ENCODE data around the gene RYR2. TPM values are rescaled to one million over a fixed set of nuclear protein-coding genes. Genes with fewer than 3 reads are reported as not detected.
"Not testable (repeated sequence)": the region's sequence is repeated elsewhere in the genome, so short reads cannot be mapped to it uniquely, and the experiment has no call there.

Gene RYR2
- total RNA-seq, 1 donor from 2014 or later = 0.16 TPM

- DNase-seq (ENCODE audit: low read depth) = no peak
Measured at GRCh38 chr1:237838320-237838719, 796.3 kb downstream of the RYR2 start.

GRCh38 chr1:237838904-237839534 is 797.0 kb downstream of the RYR2 start:
- no peak for DNase-seq (ENCODE audit: low read depth)

- no peak for DNase-seq (ENCODE audit: low read depth)
Measured at GRCh38 chr1:237841485-237841884, 799.5 kb downstream of the RYR2 start.

GRCh38 chr1:237843516-237843915 is 801.5 kb downstream of the RYR2 start:
- not testable (repeated sequence) for DNase-seq (ENCODE audit: low read depth)

GRCh38 chr1:237851210-237851845 is 809.3 kb downstream of the RYR2 start:
- DNase-seq (ENCODE audit: low read depth) = peak; percentile 43

DNA sequence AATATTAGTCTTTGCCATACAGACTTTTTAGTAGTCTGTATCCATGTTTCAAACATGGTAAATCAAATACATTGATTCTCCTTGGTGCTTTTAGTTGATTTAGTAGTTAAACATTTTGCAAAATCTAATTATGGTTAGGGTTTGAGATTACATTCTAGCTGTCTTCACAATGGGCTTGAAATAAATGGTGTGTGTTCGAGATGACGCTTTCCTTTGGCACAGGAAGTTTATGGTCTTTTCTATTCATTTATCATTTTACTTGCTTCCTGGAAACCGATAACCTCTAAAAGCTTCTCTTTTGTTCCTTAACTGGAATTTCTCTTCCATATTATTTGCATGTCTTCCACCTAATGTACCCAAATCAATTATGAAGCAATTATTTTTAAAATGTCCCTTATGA is 810.4 kb downstream of the RYR2 start:
- no peak for DNase-seq (ENCODE audit: low read depth)

DNA sequence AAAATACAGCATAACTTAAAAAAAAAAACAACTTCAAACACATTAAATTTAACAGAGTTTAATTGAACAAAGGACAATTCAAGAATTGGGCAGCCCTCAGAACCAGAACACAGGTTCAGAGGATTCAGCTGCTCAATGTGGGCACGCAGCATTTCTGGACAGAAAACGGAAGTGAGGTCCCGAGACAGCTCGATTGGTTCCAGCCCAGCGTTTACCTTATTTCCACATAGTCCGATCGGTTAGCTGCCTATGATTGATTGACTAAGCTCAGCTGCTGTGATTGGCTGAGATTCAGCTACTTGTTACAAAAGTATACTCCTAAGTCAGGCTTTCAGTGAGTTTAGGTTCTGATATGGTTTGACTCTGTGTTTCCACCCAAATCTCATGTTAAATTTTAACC is 815.5 kb downstream of the RYR2 start:
- no peak for DNase-seq (ENCODE audit: low read depth)

GRCh38 chr1:237858992-237859391 is 817.0 kb downstream of the RYR2 start:
- no peak for DNase-seq (ENCODE audit: low read depth)

DNA sequence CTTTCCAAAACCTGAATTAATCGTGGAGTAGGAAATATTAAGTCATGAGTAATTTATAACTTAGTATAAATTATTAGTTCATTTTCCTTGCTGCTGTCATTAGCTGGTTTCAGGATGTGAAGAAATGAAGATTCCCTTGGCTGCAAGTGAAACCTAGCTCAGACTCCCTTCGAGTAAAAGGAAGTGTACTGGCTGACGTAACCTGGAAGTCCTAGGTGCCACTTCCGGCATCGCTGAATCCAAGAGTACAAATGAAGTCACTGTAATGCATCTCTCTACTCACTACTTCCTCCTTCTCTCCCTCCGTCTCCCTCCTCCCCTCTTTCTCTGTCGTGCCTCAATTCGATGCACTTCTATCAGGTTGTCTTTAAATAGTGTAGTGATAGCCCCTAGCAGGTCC is 820.0 kb downstream of the RYR2 start:
- DNase-seq (ENCODE audit: low read depth) = no peak

- no peak for DNase-seq (ENCODE audit: low read depth)
Measured at GRCh38 chr1:237863234-237863633, 821.2 kb downstream of the RYR2 start.

GRCh38 chr1:237864338-237865244 is 822.6 kb downstream of the RYR2 start:
- DNase-seq (ENCODE audit: low read depth) = peak; percentile 71

GRCh38 chr1:237867380-237867888 is 825.5 kb downstream of the RYR2 start:
- DNase-seq (ENCODE audit: low read depth) = no peak

DNA sequence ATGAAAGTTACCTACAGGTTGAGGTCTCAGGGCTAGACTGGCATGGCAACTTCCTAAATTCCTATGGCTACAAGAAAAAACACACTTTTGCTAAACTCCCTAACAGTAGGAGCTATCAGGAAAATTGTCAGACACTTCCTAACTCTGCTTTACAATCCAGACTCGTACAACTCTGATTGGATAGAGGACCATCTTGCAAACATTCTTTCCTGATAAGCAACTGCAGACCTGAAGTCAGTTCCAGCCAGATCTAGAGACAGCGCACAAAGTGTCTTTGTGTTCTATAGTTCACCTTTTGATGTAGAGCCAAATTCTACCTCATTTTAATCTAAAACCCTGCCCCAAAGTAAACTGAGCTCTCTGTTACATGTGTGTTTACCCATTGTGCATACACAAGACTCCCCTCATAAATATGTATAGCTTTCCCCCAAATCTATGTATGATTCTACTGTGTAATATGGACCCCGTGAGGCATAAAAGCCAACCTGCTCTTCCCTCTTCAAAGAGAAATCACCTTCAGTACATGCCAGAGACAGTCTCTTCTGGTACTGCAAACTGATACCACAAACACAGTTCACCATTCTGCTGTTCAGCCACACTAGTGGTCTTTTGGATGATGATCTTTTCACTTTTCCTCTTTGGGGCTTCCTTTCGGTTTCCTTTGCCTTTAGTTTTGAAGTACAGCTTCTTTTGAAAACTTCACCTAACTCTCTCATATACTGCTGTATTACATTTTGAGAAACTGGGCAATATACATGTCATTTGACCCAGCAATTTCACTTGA is 827.0 kb downstream of the RYR2 start:
- no peak for DNase-seq (ENCODE audit: low read depth)

GRCh38 chr1:237873487-237874211 is 831.7 kb downstream of the RYR2 start:
- peak; percentile 63 for DNase-seq (ENCODE audit: low read depth)

- DNase-seq (ENCODE audit: low read depth) = no peak
Measured at GRCh38 chr1:237875291-237875690, 833.3 kb downstream of the RYR2 start.

DNA sequence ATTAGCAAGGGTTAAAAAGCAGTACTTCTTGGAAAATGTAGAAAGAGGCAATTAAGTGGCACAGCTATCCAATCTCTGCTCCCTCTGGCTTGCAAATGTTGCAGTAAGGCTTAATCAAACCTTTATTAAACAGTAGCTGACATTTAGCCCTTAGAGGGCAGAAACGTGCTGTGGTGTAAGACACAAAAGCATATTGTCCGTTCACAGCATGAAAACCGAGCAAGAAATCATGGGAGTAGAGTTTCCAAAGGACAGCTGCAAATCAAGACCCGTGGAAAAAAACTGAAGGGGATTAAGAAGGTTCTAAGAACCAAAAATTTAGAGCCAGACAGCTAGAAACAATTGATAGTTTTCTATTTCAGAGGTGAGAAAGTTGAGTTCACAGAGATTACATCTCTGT is 835.6 kb downstream of the RYR2 start:
- peak; percentile 32 for DNase-seq (ENCODE audit: low read depth)

DNA sequence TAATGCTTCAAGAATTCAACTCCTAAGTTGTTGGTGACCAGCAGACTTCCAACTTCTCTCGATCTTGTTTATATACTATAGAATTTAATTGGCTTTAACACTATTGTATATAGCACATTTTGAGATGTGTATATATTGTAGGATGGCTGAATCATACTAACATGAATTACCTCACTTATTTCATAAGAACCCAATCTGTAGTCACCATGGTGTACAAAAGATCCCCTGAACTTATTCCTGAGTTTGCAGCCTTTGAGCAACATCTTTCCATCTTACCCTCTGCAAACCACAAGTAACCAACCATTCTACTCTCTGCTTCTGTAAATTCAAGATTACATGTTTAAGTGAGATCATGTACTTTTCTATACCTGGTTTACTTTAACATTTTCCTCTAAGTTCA is 836.4 kb downstream of the RYR2 start:
- DNase-seq (ENCODE audit: low read depth) = no peak

GRCh38 chr1:237879195-237879594 is 837.2 kb downstream of the RYR2 start:
- DNase-seq (ENCODE audit: low read depth) = peak; percentile 30

Measured in myocyte (in vitro differentiated cells).